Naive thymus-derived CD4-positive, alpha-beta T cell (primary cell): Measurements from ENCODE around the gene ARHGAP21. TPM values are rescaled to one million over a fixed set of nuclear protein-coding genes. Genes with fewer than 3 reads are reported as not detected.

Source experiments
- ATAC-seq: fragments of 150-1000 bp; cut with Tn5 transposase; 2 replicates; pipeline ENCODE4 v1.10.0; 2021; ENCODE audit warnings: mild to moderate bottlenecking, moderate library complexity
- CTCF ChIA-PET: fragments of 350-600 bp; sonication (Branson Sonifier 250); formaldehyde crosslinking; loops from one replicate; lab custom pipeline; 2021; ENCODE audit warnings: antibody characterized with exemption; lab: Charles Lee
- POLR2A ChIA-PET: fragments of 350-600 bp; sonication (Branson Sonifier 250); formaldehyde crosslinking; loops from one replicate; lab custom pipeline; 2021; ENCODE audit warnings: antibody characterized with exemption, inconsistent platforms; lab: Charles Lee
- DNase-seq, 9 donors: peaks; one replicate each; pipeline versions ENCODE4 v3.0.0 to v3.0.0-alpha.2; 2020 to 2022; ENCODE audit warnings: mixed read lengths in 1 of 9
- H3K27ac ChIP-seq: one replicate; pipeline ENCODE4 v1.7.0; 2013; ENCODE audit warnings: mild to moderate bottlenecking, low read depth, low read length, moderate library complexity
- H3K27me3 ChIP-seq, 2 donors: one replicate each; pipeline ENCODE4 v1.7.0; 2013; ENCODE audit warnings: low read length in 2 of 2, mild to moderate bottlenecking in 2 of 2, moderate library complexity in 2 of 2; ENCODE audit not compliant: control insufficient read depth in 2 of 2, insufficient read depth in 2 of 2
- H3K36me3 ChIP-seq, 3 experiments: 1 replicate in 2 of 3; 2 replicates in 1 of 3; pipeline ENCODE4 v1.7.0; 2013; ENCODE audit warnings: low read length in 3 of 3, mild to moderate bottlenecking in 3 of 3, moderate library complexity in 1 of 3; ENCODE audit not compliant: insufficient read depth in 3 of 3, control insufficient read depth in 2 of 3
- H3K4me1 ChIP-seq, 2 donors: one replicate each; pipeline ENCODE4 v1.7.0; 2013; ENCODE audit warnings: low read length in 2 of 2, mild to moderate bottlenecking in 2 of 2, moderate library complexity in 1 of 2; ENCODE audit not compliant: control insufficient read depth in 2 of 2, insufficient read depth in 2 of 2
- H3K4me3 ChIP-seq: 2 replicates; pipeline ENCODE4 v1.7.0; 2013; ENCODE audit warnings: mild to moderate bottlenecking, low read length
- H3K9me3 ChIP-seq, 3 experiments: 1 replicate in 2 of 3; 2 replicates in 1 of 3; pipeline ENCODE4 v1.7.0; 2013; ENCODE audit warnings: low read length in 3 of 3; ENCODE audit not compliant: control insufficient read depth in 2 of 3
- H3K27ac Mint-ChIP-seq, 9 donors: one replicate each; pipeline ENCODE4 v1.8.0; 2020 to 2022; ENCODE audit warnings: mixed read lengths in 9 of 9, mild to moderate bottlenecking in 8 of 9, moderate library complexity in 5 of 9, inconsistent platforms in 2 of 9
- H3K27me3 Mint-ChIP-seq, 5 donors: one replicate each; pipeline ENCODE4 v1.8.0; 2021 to 2022; ENCODE audit warnings: mixed read lengths in 5 of 5, mild to moderate bottlenecking in 1 of 5
- H3K36me3 Mint-ChIP-seq, 5 donors: one replicate each; pipeline ENCODE4 v1.8.0; 2020 to 2022; ENCODE audit warnings: mixed read lengths in 5 of 5, mild to moderate bottlenecking in 3 of 5, inconsistent platforms in 1 of 5
- H3K4me1 Mint-ChIP-seq, 7 donors: one replicate each; pipeline ENCODE4 v1.8.0; 2020 to 2022; ENCODE audit warnings: mixed read lengths in 7 of 7, mild to moderate bottlenecking in 3 of 7, inconsistent platforms in 1 of 7
- H3K4me3 Mint-ChIP-seq, 10 donors: one replicate each; pipeline ENCODE4 v1.8.0; 2020 to 2022; ENCODE audit warnings: mild to moderate bottlenecking in 10 of 10, mixed read lengths in 10 of 10, moderate library complexity in 6 of 10, inconsistent platforms in 2 of 10
- H3K9me3 Mint-ChIP-seq, 11 donors: one replicate each; pipeline ENCODE4 v1.8.0; 2020 to 2022; ENCODE audit warnings: mixed read lengths in 11 of 11, mild to moderate bottlenecking in 4 of 11, inconsistent platforms in 1 of 11, moderate library complexity in 1 of 11
- intact Hi-C, 2 donors: fragments of 100-400 bp; cut with micrococcal nuclease; formaldehyde crosslinking; loops; one replicate each; pipeline ENCODE4 v1.15.1; 2023
- polyA plus RNA-seq, 2 donors: library from polyadenylated mRNA; unstranded; fragments of 300-500 nt; fragmentation: Illumina TruSeq; gene quantifications; one replicate each; pipeline ENCODE4 v1.2.3, GENCODE V29; 2021
- total RNA-seq, 6 experiments: library from RNA in 5 of 6; stranded (reverse) in 5 of 6; gene quantifications; 1 replicate in 5 of 6; 2 replicates in 1 of 6; pipeline ENCODE4 v1.2.3 and lab custom pipeline; 2021 to 2026

The ARHGAP21 gene
- total and polyA plus RNA-seq, 7 experiments from 2014 or later: 9.5 to 40.0 (median 32.9) TPM

GRCh38 chr10:24603333-24603732 is 120.4 kb downstream of the ARHGAP21 start:
- ATAC-seq (no peak), DNase-seq (no peak)
- H3K27ac ChIP-seq: no peak overlapping the region
- no peaks in the 10 kb centered on the region for H3K4me1 ChIP-seq
- CTCF ChIA-PET: no interaction called here
- no peaks in the 10 kb centered on the region for H3K27me3 ChIP-seq
- Mint-ChIP-seq H3K27ac (peak overlapping the region in 2 of 9 donors; percentile 49 to 64), H3K27me3 (no peaks in the 10 kb centered on the region), H3K4me3 (peak overlapping the region in 1 of 10 donors; percentile 17), H3K9me3 (peaks cover 0 to 2% (median 0%) of the 10 kb centered on the region in 11 donors), H3K4me1 (peaks cover 0 to 31% (median 4%) of the 10 kb centered on the region in 7 donors), H3K36me3 (peaks cover 20 to 47% (median 35%) of the 10 kb centered on the region in 5 donors)
- H3K36me3 ChIP-seq: peaks cover 0 to 16% (median 0%) of the 10 kb centered on the region in 3 experiments
- no peaks in the 10 kb centered on the region for H3K9me3 ChIP-seq
- intact Hi-C loops: no loop called here
- POLR2A ChIA-PET: interaction anchor here (1.0 kb wide), 1 partner anchor 11 kb away, joined by 6 read pairs; no protein-coding TSS in a partner anchor
- H3K4me3 ChIP-seq: no peak overlapping the region

GRCh38 chr10:24597961-24598360 is 125.7 kb downstream of the ARHGAP21 start:
- DNase-seq (no peak), ATAC-seq (no peak)
- POLR2A ChIA-PET: no interaction called here
- Histone ChIP-seq H3K9me3 (no peaks in the 10 kb centered on the region), H3K27ac (no peak overlapping the region), H3K36me3 (peaks cover 0 to 34% (median 0%) of the 10 kb centered on the region in 3 experiments), H3K4me3 (no peak overlapping the region), H3K4me1 (no peaks in the 10 kb centered on the region), H3K27me3 (no peaks in the 10 kb centered on the region)
- Mint-ChIP-seq H3K4me3 (no peak overlapping the region), H3K27ac (peak overlapping the region in 1 of 9 donors; percentile 36), H3K36me3 (peaks cover 26 to 65% (median 43%) of the 10 kb centered on the region in 5 donors), H3K9me3 (no peaks in the 10 kb centered on the region), H3K4me1 (peaks cover 0 to 19% (median 5%) of the 10 kb centered on the region in 7 donors), H3K27me3 (no peaks in the 10 kb centered on the region)
- intact Hi-C loops: no loop called here
- CTCF ChIA-PET: no interaction called here

- ATAC-seq (no peak), DNase-seq (no peak)
- intact Hi-C loops: no loop called here
- H3K4me1 ChIP-seq: no peaks in the 10 kb centered on the region
- Mint-ChIP-seq H3K9me3 (no peaks in the 10 kb centered on the region), H3K27ac (peak overlapping the region in 1 of 9 donors; percentile 36), H3K27me3 (no peaks in the 10 kb centered on the region), H3K36me3 (peaks cover 21 to 65% (median 42%) of the 10 kb centered on the region in 5 donors), H3K4me1 (peaks cover 0 to 14% (median 1%) of the 10 kb centered on the region in 7 donors), H3K4me3 (no peak overlapping the region)
- H3K4me3 ChIP-seq: no peak overlapping the region
- ChIA-PET CTCF (interaction anchor here (0.6 kb wide), 1 partner anchor 31 kb away, joined by 3 read pairs; no protein-coding TSS in a partner anchor), POLR2A (no interaction called here)
- no peaks in the 10 kb centered on the region for H3K27me3 ChIP-seq
- peaks cover 0 to 33% (median 0%) of the 10 kb centered on the region in 3 experiments for H3K36me3 ChIP-seq
- H3K27ac ChIP-seq: no peak overlapping the region
- H3K9me3 ChIP-seq: no peaks in the 10 kb centered on the region
Observed at GRCh38 chr10:24597426-24597825, 126.3 kb downstream of the ARHGAP21 start.

DNA sequence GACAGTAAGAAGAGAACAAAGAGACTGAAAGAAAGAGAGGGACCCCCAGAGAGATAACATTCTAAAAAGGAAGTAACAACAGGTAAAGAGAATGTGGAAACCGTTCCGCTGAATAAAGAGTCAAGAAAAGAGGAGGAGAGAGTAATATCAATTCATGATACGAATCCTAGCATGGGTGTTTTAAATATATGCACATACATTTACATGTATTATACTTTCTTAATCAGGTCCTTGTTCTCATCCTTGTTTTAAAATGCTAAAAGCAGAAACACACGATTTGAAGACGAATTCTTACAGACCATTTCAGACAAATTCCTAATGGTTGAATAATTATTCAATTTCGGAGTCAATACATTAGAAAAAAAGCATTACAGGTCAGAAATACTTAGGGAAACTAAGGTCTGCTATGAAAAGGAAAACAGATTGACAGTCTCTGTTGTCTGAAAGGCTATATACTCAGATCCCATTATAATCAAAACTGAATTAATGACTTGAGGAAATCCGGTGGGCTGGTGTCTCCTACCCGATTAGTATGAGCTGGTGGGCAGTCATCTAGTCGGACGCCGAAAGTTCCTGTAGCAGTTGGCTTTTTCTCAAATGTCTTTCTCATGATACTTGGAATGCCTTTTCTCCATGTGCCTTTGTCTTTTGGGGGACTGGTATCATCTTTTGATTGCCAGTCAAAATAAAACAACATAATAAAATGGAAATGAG is 127.3 kb downstream of the ARHGAP21 start:
- Histone ChIP-seq H3K4me3 (no peak overlapping the region), H3K36me3 (peaks cover 0 to 35% (median 0%) of the 10 kb centered on the region in 3 experiments), H3K27ac (no peak overlapping the region), H3K27me3 (no peaks in the 10 kb centered on the region), H3K4me1 (no peaks in the 10 kb centered on the region), H3K9me3 (no peaks in the 10 kb centered on the region)
- H3K4me1 Mint-ChIP-seq: peaks cover 0 to 11% (median 0%) of the 10 kb centered on the region in 7 donors
- DNase-seq (no peak), ATAC-seq (no peak)
- H3K4me3 Mint-ChIP-seq: no peak overlapping the region
- CTCF ChIA-PET: no interaction called here
- no peak overlapping the region for H3K27ac Mint-ChIP-seq
- no peaks in the 10 kb centered on the region for H3K27me3 Mint-ChIP-seq
- intact Hi-C loops: no loop called here
- no peaks in the 10 kb centered on the region for H3K9me3 Mint-ChIP-seq
- POLR2A ChIA-PET: no interaction called here
- peaks cover 24 to 66% (median 47%) of the 10 kb centered on the region in 5 donors for H3K36me3 Mint-ChIP-seq

GRCh38 chr10:24590697-24591457 is 132.8 kb downstream of the ARHGAP21 start:
- Histone ChIP-seq H3K9me3 (no peaks in the 10 kb centered on the region), H3K36me3 (peaks cover 0 to 28% (median 0%) of the 10 kb centered on the region in 3 experiments), H3K27me3 (no peaks in the 10 kb centered on the region), H3K27ac (no peak overlapping the region), H3K4me1 (no peaks in the 10 kb centered on the region), H3K4me3 (no peak overlapping the region)
- Mint-ChIP-seq H3K9me3 (no peaks in the 10 kb centered on the region), H3K4me3 (no peak overlapping the region), H3K27me3 (no peaks in the 10 kb centered on the region), H3K4me1 (peaks cover 0 to 5% (median 0%) of the 10 kb centered on the region in 7 donors), H3K36me3 (peaks cover 23 to 71% (median 52%) of the 10 kb centered on the region in 5 donors), H3K27ac (peak overlapping the region in 1 of 9 donors; percentile 13)
- DNase-seq (no peak), ATAC-seq (no peak)
- intact Hi-C loops: no loop called here
- ChIA-PET POLR2A (interaction anchor here (0.7 kb wide), 1 partner anchor 30 kb away, joined by 3 read pairs; no protein-coding TSS in a partner anchor), CTCF (no interaction called here)

DNA sequence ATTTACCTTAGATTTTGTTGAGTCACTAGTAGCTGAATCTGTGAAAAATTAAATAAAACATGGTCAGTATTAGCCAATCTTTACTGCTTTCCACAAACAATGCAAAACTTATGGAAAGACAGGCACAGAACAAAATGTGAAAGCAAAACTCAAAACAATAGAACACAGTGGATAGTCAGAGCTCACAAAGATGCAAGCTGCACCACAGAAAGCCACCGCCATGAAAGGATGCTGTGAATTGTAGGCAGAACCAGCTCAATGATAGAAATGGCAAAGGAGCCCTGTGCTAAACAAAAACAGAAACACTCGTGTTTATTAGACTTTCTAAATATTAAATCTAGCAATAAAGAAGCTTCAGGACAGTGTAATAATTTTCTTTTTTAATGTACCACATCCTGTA is 134.4 kb downstream of the ARHGAP21 start:
- H3K4me1 ChIP-seq: no peaks in the 10 kb centered on the region

More for the DNA sequence above, 134.4 kb downstream of the ARHGAP21 start:
- Histone ChIP-seq H3K27me3 (no peaks in the 10 kb centered on the region), H3K27ac (no peak overlapping the region), H3K36me3 (peaks cover 0 to 22% (median 0%) of the 10 kb centered on the region in 3 experiments), H3K4me3 (no peak overlapping the region), H3K9me3 (no peaks in the 10 kb centered on the region)
- ATAC-seq: no peak
- Mint-ChIP-seq H3K4me3 (no peak overlapping the region), H3K9me3 (peaks cover 0 to under 1% (median 0%) of the 10 kb centered on the region in 11 donors), H3K27me3 (no peaks in the 10 kb centered on the region), H3K36me3 (peaks cover 30 to 73% (median 60%) of the 10 kb centered on the region in 5 donors), H3K27ac (no peak overlapping the region), H3K4me1 (peaks cover 0 to 5% (median 0%) of the 10 kb centered on the region in 7 donors)
- CTCF ChIA-PET: no interaction called here
- POLR2A ChIA-PET: no interaction called here
- no peak for DNase-seq
- intact Hi-C loops: no loop called here
